Left cardiac atrium (tissue), 4 donors: ENCODE measurements around the gene BRDT. TPM values are rescaled to one million over a fixed set of nuclear protein-coding genes. Genes with fewer than 3 reads are reported as not detected.
"Not testable (repeated sequence)": the region's sequence is repeated elsewhere in the genome, so short reads cannot be mapped to it uniquely, and the experiment has no call there.

ENCODE experiments used
- ATAC-seq, 2 donors: fragments of 200-7000 bp; cut with Tn5 transposase; one replicate each; pipeline ENCODE4 v1.9.1; 2020; ENCODE audit warnings: mild to moderate bottlenecking in 2 of 2, moderate library complexity in 2 of 2
- DNase-seq: peaks from one replicate; pipeline ENCODE4 v3.0.0-alpha.2; 2020
- intact Hi-C, 2 donors: fragments of 100-400 bp; cut with DNase I; formaldehyde crosslinking; loops; one replicate each; pipeline versions ENCODE4 v1.14.1 to v1.15.1; 2022 to 2023
- total RNA-seq, 2 donors: library from RNA; stranded (reverse); fragmentation: NEBNext Ultra II Directional; extraction: Animal tissue kit (Norgen Biotek cat#: 25700); gene quantifications; one replicate each; pipeline ENCODE4 v1.2.1, GENCODE V29; 2021
- donor health status: DM: no; HTN: yes; CAD: no.
- donor health status: DM: no; HTN: yes; CAD: no; lungs with severe emphysema.
- donor health status: DM: yes; HTN: yes; CAD: no.
- donor health status: Dilated cardiomyopathy.

The BRDT gene
- total RNA-seq, 2 donors from 2014 or later: not detected

DNA sequence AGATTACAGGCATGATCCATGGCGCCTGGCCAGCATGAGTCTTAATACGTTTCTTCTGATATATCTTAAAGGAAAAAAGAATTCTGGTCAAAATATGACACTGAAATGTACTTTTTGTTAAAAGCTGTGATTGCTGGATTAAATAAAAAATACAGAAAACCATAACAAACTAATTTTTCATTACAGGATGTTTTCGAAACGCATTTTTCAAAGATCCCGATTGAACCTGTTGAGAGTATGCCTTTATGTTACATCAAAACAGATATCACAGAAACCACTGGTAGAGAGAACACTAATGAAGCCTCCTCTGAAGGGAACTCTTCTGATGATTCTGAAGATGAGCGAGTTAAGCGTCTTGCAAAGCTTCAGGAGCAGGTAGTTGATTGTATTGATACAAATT, 30.2 kb downstream of the BRDT start:
- no peak for DNase-seq
- intact Hi-C loops: no loop called here

DNA sequence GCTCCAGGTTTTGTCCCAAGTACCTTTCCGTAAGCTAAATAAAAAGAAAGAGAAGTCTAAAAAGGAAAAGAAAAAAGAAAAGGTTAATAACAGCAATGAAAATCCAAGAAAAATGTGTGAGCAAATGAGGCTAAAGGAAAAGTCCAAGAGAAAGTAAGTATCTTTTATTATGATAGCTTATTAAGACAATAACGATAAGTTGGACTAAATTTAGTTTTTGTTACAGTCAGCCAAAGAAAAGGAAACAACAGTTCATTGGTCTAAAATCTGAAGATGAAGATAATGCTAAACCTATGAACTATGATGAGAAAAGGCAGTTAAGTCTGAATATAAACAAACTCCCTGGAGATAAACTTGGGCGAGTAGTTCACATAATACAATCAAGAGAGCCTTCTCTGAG, 31.5 kb downstream of the BRDT start:
- DNase-seq (no peak), ATAC-seq (no peak)
- intact Hi-C loops: no loop called here

More for the DNA sequence above, 30.2 kb downstream of the BRDT start:
- ATAC-seq: no peak

DNA sequence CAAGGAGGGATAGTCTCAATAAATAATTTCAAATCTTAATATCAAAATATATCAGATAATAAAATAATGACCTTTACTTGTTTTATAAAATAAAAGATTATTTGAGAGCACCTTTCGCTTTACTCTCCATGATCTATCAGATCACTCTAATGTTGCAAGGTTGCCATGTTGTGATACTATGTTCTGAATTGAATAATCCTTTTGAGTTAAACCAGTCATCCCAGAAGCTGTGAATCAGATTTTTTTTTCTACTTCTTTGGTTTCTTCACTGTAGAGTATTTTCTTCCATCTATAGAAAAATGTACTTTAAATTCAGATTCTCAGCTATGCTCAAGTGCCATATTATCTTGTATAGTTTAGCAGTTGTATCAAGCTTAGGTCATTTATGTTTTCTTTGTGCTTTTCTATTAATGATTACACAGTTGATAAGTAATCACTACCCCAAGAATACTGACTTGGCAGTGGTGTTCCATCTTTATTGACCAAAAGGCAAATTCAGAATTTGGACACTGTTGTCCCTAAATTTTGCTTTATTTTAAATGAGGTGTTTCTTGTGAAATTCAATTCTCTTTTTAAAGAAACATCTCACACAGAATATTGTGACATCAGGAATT, 32.9 kb downstream of the BRDT start:
- ATAC-seq (no peak), DNase-seq (no peak)
- intact Hi-C loops: no loop called here

- intact Hi-C loops: no loop called here
- DNase-seq (no peak), ATAC-seq (no peak)
Observed at GRCh38 chr1:91993256-91993655, 44.1 kb downstream of the BRDT start.

- ATAC-seq: no peak
- intact Hi-C loops: loop anchor here in 1 of 2 donors (5.0 kb wide), 1 partner anchor 295 kb away; no protein-coding TSS in a partner anchor
- no peak for DNase-seq
Observed at GRCh38 chr1:91997607-91998195, 48.5 kb downstream of the BRDT start.

- no peak for DNase-seq
- intact Hi-C loops: no loop called here
- ATAC-seq: no peak
Observed at GRCh38 chr1:92004129-92004528, 54.9 kb downstream of the BRDT start.

DNA sequence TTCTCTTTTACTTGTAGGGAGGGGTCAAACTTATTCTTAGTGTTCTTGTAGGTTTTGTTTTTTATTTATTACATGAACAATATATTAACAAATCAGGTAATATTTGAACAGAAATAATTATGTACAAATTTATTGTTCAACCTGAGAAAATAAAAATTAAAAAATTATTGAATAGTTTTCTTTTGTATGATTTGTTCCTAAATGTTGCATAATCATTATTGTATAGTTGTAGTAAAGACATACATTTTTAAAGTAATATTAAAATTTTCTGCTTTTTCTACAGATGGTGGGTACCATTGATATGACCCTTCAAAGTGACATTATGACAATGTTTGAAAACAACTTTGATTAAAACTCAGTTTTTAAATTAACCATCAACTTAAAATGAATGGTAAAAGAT, 64.7 kb downstream of the BRDT start:
- DNase-seq (no peak), ATAC-seq (no peak)
- intact Hi-C loops: no loop called here

DNA sequence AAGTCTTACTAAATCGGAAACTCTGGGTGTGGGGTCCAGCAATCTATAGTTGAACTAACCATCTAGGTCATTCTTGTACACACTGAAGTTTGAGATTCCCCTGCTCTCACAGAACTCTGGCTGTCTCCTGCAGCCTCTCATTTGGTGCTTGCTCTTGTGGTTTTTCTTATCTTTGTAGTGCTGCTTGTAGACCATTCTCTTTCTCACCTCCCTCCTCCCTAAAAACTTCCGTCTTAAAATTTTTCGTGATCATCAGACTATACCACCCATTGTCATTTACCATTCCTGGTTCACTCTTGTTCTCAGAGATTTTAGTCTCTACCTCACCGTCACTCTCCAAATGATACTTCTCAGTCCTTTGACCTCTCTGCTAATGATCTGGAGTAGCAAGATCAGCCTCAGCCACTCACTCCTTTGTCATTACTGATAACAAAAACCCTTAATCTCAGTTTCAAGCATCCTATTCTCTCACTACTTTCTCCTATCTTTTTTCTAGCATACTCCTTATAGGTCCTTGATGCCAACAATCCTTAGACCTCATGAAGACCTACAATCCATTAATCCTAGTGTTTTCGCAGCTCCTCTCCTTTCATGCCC, 67.6 kb downstream of the BRDT start:
- intact Hi-C loops: no loop called here
- no peak for DNase-seq
- no peak for ATAC-seq

DNA sequence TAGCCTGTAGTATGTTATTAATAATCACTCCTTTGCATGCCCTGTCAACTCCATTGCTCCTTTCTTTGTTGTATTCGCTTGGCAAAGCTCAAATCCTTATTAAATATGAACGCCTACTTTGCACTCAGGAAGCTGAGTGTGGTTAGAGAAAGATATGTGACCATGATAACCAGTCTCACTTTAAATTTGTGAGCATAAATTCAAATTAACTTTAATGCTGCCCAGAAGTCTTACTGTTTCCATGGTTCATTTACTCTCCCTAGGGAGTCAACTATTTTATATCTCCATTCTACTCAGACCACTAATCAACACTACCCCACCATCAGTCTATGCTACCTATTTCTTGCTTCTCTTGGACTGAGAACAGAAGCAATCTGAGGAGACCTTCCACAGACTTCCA, 68.5 kb downstream of the BRDT start:
- DNase-seq (no peak), ATAC-seq (no peak)
- intact Hi-C loops: no loop called here

- DNase-seq, ATAC-seq, intact Hi-C loops: not testable (repeated sequence)
Observed at GRCh38 chr1:92026042-92026441, 76.8 kb downstream of the BRDT start.

DNA sequence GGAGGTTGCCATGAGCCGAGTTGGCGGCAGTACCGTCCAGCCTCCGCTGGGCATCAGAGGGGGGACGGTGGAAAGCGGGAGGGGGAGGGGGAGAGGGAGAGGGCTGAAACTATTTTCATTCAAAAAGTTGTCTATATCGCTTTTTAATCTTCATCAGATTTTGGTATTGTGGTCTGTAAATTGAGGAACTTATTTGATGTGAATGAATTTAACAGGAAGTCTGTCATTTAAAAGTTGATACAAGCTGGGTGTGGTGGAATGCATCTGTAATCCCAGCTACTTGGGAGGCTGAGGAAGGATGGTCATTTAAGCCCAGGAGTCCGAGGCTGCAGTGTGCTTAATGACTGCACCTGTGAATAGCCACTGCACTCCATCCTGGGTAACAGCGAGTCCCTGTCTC, 77.6 kb downstream of the BRDT start:
- DNase-seq: no peak
- no peak for ATAC-seq
- intact Hi-C loops: no loop called here

DNA sequence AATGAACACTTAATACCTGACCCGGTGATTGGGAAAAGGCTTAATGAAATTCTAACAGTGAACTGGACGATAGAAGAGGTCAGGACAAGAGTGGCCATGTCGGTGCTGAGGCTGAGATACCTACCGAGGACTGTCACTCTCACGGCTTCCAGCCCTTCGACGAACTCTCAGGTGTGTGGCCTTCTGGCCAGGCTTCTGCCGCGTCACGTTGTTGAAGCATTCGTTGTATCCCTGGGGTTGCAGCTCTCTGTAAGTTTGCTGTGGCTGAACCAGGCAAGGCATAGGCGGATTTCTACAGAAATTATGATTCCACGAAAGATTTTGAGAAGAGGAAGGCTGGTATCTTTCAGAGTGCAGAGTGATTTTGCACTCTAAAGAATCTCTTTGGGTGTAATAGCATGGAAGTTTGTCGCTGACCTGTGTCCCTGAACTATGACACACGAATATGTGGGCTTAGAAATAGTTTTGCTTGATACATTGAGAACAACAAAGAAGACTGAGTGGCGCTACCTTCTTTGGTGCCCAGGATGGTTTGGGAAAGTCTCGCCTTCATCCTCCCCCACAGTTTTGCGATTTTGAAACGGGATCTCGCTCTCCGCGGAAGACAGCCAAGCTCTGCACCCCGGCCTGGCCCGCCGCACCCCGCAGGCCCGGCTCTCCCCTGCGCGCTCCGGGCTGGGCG, 80.2 kb downstream of the BRDT start:
- intact Hi-C loops: no loop called here
- ATAC-seq: no peak
- DNase-seq: no peak

- DNase-seq: no peak
- no peak for ATAC-seq
- intact Hi-C loops: no loop called here
Observed at GRCh38 chr1:92030656-92031107, 81.5 kb downstream of the BRDT start.

- intact Hi-C loops: no loop called here
- ATAC-seq (no peak), DNase-seq (no peak)
Observed at GRCh38 chr1:92031281-92032110, 82.3 kb downstream of the BRDT start.

DNA sequence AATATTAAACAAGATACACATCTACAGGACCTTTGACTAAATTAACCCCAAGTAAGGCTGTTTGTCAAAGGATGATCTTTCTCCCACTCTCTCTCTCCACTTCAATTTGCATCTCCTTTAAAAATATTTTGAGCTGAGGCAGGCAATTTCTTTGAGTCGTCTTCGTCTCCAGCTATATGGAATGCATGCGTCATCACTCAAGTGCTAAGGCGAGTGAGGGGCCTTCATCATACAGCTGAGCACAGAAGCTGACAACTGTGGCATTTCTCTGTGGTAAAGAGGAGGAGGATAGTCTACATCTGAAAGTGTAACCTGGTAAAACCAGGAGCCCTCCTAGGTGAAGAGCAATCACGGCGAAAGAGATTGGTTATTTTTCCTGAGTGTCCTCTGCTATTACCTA, 88.2 kb downstream of the BRDT start:
- intact Hi-C loops: no loop called here
- DNase-seq (no peak), ATAC-seq (no peak)

- intact Hi-C loops: no loop called here
- DNase-seq: no peak
- ATAC-seq: no peak
Observed at GRCh38 chr1:92038695-92039346, 89.6 kb downstream of the BRDT start.

DNA sequence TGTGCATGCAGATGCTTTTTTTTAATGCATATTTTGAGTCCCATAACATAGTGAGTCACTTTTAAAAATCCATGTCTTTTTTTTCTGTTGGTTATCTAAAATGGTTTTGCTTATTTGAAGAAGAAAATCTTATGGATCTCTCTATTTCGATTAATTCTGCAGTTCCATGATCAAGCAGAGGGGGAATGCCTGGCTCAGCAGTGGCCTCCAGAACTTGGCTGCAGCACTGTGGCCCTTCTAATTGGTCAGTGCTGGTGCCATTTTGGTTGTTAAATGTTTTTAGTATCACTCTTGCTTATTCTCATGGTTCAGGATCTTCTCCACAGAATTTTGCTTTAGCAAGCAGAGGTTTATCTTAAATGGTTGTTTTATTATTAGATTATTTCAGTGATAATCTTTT, 91.8 kb downstream of the BRDT start:
- DNase-seq (no peak), ATAC-seq (no peak)
- intact Hi-C loops: no loop called here

DNA sequence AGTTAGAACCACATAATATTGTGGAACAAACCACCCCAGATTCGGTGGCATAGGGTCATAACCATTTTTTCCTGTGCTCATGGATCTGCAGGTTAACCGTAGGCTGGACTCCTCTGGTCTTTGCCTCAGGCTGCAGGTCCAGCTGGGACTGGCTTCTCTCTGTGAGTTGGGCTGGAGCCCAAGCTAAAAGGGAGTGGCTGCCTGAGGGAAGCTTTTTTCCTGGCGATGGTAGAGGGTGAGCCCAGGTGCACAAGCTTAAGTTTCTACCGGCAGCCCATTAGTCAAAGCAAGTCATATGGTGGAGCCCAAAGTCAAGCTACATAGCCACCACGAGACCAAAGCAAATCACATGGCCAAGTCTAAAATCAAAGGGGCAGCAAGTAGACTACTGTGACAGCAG, 94.4 kb downstream of the BRDT start:
- ATAC-seq (no peak), DNase-seq (no peak)
- intact Hi-C loops: no loop called here
